DMS53 treated with DMSO at 0.1 percent for 48 hours (cell line): ENCODE data around the gene ALKBH3.

Experiments used
- DNase-seq: peaks from one replicate; lab custom pipeline; 2025; ENCODE audit not compliant: unreplicated experiment; lab: John Stamatoyannopoulos, UW

The ALKBH3 gene

DNA sequence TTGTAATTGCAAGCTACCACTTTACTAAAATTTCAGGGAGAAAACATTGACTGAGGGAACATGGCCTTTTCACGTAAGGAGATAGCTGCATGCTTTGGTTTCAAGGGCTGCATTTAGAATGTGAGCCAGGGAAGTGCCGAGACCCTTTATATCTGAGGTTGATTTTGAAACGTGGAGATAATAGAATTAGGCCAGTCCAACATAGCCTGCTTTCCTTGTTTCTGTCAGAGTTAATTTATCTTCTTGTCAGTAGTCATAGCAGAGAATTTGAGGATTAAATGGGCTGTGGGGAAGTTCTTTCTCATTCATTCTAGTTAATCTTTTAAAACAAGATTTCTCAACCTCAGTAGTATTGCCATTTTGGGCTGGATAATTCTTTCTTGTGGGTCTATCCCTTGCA lies 12.2 kb downstream of the ALKBH3 start:
- no peak for DNase-seq

DNA sequence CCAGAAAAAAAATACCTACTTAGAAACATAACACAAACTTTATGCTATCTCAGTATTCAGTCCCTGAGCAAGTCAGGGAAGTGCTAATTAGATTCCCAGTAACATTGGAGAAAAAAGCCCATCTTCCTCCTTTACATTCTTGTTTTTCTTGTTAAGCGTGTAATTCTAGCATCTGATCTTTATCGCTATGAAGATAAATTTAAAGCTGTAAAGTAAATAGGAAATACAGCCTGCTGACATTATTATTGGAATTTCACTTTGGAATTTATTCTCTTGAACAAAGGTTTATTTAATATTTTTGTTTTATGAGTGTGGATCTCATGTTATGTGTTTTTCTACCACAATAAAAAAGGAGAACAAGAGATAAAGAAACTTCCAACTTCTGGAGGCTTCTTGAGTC lies 13.9 kb downstream of the ALKBH3 start:
- DNase-seq, result no peak

- no peak for DNase-seq
These were observed 15.0 kb downstream of the ALKBH3 start for GRCh38 chr11:43895601-43896000.

GRCh38 chr11:43898574-43898973 lies 17.9 kb downstream of the ALKBH3 start:
- DNase-seq, result no peak

- DNase-seq, result no peak
These were observed 18.5 kb downstream of the ALKBH3 start for GRCh38 chr11:43899094-43899493.

DNA sequence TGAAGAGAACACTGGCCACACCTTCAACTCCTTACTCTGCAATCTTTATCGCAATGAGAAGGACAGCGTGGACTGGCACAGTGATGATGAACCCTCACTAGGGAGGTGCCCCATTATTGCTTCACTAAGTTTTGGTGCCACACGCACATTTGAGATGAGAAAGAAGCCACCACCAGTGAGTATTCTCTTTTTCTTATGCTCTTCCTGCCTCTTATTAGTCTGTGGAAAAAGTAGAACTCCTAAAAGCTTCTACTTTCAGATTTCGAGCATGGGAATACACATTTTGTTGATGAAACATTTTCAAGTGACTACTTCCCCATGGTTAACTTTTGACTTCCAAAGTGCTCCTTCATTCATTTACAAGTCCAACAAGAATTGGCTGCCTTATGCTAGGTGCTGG lies 20.9 kb downstream of the ALKBH3 start:
- DNase-seq, result no peak

GRCh38 chr11:43903078-43903477 lies 22.4 kb downstream of the ALKBH3 start:
- no peak for DNase-seq

GRCh38 chr11:43903969-43904368 lies 23.3 kb downstream of the ALKBH3 start:
- DNase-seq, result no peak

GRCh38 chr11:43904742-43905535 lies 24.3 kb downstream of the ALKBH3 start:
- no peak for DNase-seq

- no peak for DNase-seq
These were observed 25.2 kb downstream of the ALKBH3 start for GRCh38 chr11:43905813-43906241.

DNA sequence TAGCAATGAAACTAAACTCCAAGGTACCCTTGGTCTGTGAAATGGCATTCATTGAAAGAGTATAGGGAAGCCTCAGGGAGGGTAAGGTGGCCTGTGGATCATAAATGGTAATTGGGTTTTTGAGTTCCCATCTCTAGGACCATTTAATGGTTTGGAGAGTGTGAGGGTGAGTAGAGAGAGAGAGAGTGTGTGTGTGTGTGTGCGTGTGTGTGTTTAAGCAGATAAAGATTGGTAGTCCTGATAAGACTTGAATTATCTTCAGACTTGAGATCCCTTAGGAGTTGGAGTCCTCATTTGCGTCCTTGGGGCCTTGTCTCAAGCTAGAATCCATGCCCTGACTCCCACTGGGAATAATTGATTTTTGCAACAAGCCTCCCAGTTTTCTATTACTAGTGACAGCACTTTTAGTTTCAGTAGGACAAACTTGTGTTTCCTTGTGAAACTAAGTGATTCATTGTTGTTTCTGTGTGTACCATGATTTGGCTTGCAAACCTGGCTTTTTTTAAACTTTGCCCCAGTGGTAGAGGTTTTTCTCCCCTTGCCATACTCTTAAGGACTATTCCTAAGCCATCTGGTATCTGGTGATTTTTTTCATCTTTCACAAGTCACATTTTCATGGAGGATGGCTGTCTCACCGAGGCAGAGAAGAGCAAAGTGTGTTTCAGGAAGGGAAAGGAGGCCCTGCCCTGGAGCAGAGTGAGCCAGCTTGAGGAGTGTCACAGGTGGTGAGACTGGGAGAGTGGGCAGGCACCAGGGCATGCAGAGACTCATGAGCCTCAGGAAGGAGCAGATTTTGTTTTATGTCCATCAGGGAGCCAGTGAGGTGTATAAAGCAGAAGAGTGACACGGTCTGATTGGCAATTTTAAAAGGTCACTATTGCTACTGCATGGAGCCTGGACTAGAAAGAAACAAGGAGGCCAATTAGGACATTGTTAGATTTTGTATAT lies 26.7 kb downstream of the ALKBH3 start:
- DNase-seq, result no peak

GRCh38 chr11:43908191-43908590 lies 27.6 kb downstream of the ALKBH3 start:
- DNase-seq, result no peak

DNA sequence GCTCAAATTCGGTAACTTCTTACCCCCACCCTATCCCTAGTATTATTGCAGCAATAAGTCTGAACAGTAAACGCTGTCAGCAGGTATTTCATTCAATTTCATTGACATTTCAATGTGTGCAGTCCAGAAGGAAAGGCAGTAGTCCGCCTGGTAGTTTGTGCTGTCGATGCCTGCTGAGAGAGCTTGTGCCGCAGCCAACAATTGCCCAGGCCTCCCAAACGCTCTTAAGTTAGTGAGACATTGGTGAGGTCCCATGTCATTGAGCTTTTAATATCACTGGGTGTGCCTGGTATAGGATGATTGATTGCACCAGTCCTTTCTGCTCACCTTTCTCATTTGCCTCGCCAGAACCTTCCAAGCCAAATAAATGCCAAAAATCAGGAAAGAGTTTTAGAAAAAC lies 28.1 kb downstream of the ALKBH3 start:
- no peak for DNase-seq

- DNase-seq, result no peak
These were observed 33.3 kb downstream of the ALKBH3 start for GRCh38 chr11:43913829-43914380.

- DNase-seq, result no peak
These were observed 33.8 kb downstream of the ALKBH3 start for GRCh38 chr11:43914466-43914865.

DNA sequence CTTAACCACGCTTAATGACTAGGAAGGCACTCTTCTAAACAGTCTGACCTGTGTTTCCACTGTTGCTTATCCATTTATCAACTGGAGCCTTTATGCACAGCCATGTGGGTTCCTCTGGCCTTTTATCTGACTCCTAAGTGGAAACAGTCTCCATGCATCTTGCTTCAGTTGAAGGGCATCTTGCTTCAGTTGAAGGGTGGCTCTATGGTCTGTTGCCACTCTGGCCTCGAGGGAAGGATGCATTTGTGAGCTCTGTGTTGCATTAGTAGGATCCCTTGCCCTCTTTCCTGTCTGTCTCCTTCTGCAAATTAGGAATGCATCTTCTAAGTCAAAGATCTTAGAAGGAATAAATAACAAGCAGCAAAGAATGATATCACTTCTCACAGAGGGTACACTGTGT lies 36.0 kb downstream of the ALKBH3 start:
- no peak for DNase-seq

DNA sequence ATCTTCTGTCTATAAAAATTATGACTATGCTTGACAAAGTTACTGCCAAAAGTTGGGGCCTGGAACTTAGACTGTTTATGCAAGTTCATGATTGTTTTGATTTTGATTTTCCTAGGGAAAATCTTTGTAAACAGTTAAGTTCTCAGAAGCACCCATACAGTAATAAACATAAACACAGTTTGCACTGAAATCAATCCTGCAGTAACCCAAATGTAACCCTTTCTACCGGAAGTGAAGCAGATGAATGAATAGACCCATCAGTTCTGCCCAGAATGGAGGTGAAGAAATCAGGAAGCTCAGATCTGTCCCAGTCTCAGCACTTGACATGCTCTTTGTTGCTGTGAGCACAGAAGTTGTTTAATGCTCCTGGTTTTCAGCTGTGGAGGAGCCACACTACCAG lies 37.2 kb downstream of the ALKBH3 start:
- no peak for DNase-seq

DNA sequence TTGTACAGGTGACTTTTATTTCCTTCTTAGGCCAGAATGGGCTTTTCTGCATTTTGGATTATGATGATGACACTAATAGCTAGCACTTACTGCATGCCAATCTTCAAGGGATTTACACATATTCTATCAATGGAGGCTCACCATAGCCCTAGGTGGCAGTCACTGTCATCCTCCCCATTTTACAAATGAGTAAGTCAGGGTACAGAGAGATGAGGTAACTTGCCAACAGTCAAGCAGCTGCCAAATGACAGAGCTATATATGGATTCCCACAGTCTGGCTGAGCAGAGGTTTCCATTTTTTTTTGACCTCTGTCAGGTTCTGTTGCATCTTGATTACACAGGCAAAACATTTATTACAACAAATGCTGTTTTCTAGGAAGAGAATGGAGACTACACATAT lies 38.0 kb downstream of the ALKBH3 start:
- no peak for DNase-seq

- no peak for DNase-seq
These were observed 39.4 kb downstream of the ALKBH3 start for GRCh38 chr11:43919852-43920597.

GRCh38 chr11:43920598-43921419 lies 40.2 kb downstream of the ALKBH3 start:
- DNase-seq, result peak; percentile 56
